ENCODE results near the gene RPS21.

RPS21 gene

DNA sequence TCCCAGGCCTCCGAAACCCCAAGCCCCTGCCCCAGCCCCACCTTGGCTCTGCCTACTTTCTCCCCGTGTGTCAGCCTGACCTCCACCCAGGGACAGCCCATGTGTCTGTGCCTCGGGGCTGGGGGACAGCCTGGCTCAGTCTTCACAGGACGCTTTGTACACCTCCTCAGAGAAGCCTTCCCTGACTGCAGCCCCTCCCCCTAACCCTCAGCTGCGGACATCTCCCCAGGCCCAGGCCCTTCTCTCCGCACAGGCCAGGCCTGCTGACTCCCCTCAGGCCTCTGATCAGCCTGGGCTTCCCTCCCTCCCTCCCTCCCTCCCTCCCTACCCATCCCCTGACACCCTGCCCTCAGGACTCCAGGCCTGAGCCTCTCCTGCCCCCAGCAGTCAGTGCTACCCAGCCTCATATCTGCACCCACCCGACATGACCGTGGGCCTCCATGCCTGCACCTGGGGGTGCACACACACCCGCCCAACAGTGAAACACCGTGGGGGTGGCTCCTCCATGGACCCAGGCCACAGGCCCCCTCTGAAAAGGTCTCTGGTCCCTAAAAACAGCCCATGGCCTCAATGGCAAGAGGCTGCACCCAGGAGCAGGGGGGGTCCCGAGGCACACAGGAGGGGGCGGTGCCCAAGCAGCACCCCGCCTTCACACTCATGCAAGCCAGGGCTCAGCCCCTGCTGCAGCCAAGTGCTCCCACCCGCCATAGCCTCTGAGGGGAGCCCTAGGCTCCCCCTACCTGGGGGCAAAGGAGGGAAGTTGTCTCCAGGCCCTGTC is 32.7 kb upstream of the RPS21 start:
- DNase-seq: no peak

GRCh38 chr20:62354811-62355341 is 32.0 kb upstream of the RPS21 start:
- DNase-seq: no peak

DNA sequence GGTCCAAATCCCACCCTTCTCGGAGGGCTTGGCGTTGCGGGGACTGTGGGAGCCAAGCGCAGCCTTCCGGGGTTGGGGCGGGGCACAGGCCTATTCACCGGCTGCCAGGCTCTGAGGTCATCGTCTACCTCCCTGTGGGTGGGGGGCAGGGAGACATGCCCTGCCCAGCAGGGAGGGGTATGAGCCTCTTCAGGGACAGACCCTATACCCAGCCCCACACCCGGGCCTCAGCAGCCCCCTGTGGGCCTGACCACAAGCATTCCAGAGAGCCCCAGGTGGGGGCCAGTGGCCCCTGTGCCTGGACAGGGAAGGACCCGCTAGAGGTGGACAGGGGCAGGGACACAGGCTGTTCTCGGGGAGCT is 31.4 kb upstream of the RPS21 start:
- no peak for DNase-seq

- DNase-seq: no peak
These were observed 30.9 kb upstream of the RPS21 start for GRCh38 chr20:62355878-62356588.

DNA sequence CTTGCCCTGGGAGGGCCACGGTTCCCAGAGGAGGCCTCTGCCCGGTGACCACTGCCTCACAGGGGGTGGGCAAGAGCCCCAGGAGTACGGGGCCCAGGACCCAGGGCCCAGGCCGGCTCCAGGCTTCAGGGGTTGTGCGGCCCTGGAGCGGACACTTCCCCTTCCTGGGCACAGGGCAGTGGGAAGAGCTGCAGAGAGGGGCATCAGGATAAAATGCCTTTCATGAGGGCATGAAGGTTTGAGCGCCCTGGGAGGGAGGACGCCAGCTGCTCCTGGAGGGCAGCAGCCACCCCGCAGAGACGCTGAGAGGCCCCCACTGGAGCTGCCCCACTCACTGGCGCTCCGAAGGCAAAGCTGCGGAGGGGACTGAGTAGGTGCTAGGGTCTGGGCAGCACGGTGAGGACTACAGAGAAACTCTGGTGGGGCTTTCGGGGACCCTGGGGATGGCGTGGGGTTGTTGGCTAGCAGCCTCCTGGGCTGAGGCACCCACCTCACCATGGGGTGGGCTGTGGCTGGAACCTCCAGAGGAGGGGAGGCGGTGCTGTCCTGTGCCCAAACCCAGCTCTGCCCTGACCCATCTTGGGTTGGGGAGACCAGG is 30.2 kb upstream of the RPS21 start:
- DNase-seq: no peak

DNA sequence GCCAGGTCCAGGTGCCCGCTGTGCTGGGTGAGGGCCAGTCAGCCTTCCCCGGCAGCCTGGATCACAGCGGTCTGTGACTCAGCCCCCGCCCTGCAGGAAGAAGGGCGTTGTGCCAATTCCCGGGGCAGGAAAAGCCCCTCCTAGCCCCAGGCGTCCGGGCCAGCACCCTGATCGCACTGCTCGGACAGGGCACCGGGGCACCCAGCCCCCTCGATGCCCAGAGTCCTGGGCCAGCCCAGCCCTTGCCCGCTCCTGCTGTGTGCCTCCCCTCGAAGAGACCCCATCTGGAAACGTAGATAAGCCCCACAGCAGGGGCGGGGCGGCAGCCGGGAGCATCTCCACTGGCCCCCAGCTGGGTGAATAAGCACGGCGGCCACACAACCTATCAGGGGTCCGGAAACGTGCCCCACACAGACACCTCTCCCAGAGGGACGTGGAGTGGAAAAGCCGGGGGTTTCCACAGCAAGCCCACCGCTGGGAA is 29.7 kb upstream of the RPS21 start:
- DNase-seq: no peak

GRCh38 chr20:62357681-62358080 is 29.2 kb upstream of the RPS21 start:
- no peak for DNase-seq

DNA sequence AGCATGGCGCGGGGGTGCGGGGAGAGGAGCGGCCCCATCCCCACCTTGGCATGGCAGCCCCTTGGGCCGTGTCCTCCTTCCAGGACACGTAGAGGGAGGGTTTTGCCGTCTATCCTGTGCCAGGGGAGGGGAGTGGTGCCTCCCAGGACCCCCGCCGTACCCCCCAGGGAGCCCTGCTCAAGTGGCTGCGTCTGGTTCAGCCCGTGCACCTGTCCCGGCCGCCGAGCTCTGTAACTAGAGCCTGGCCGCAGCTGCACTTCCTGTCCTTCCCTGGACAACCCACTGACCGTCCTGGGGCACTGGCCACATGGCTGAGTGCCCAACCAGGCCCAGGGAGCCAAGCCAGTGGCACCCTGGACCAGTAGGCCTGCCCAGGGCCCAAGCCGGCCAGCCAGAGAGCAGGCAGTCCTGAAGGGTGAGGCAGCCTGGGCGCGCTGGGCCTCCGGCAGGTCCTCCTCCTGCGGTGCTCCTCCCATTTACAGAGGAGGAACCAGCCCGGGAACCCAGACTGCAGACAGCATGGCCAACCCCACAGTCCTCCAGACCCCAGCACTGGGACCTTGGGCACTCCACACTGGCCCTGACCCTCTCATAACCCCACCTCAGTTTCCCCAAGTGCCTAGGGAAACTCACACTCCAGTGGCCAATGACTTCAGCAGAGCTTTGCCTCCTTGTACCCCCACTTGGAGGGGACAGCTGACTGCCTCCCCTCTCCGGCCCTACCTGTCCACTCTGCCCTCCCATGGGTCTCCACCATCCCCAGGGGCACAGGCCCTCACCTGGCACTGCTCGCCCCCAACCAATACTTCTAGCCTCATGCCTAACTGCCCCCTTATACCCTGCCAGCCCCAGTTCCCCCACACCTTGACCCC is 28.5 kb upstream of the RPS21 start:
- no peak for DNase-seq

DNA sequence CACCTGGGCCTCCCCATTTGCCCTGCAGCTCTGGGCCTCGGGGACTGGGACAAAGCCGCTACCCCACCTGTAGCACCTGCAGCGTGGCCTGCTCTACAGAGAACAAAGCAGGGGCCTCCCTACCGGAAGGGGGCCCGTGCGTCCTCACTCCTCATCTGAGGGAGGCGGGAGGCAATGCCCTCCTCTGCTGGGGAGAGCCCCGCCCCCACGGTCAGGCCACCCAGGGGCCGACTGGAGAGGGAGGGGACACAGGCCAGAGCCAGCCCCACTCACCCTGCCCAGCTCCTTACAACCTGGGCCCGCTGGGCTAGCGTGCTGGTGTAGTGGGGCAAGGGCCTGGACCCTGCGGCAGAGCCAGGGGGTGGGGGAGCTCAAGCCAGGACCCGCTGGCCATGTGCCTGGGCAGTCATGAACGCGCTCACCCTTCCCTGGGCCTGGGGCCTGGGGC is 27.8 kb upstream of the RPS21 start:
- DNase-seq: no peak

DNA sequence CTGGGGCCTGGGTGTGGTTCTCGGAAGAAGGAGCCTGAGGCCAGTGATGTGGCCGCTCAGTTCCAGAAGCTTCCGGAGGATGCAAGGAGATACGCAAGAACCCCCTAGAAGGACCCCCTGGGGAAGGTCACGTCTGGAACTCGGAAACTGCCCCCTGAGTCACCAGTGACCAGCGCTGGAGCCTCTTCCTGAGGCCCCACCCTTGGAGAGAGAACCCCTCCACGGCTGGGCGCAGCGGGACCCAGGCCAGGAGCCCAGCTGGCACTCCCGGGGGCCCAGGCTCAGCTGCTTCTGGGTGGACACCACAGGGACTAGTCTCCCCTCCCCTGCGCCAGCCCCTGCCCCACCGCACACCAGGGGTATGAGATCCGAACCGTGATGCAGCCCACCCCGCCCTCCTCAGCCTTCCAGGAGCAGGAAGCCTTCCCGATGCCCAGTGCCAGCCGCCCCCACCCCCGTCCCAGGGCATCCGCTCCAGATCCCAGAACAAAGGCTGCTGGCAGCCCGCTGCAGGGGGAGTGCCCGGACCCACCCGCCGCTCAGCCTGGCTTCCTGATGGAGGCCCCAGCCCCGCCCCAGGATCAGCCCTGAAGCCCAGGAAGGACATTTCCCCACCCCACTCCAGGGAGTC is 27.3 kb upstream of the RPS21 start:
- no peak for DNase-seq

- DNase-seq: peak; percentile 40
These were observed 25.8 kb upstream of the RPS21 start for GRCh38 chr20:62360854-62361798.

GRCh38 chr20:62361799-62362589 is 24.9 kb upstream of the RPS21 start:
- no peak for DNase-seq

- no peak for DNase-seq
These were observed 24.3 kb upstream of the RPS21 start for GRCh38 chr20:62362590-62362940.

DNA sequence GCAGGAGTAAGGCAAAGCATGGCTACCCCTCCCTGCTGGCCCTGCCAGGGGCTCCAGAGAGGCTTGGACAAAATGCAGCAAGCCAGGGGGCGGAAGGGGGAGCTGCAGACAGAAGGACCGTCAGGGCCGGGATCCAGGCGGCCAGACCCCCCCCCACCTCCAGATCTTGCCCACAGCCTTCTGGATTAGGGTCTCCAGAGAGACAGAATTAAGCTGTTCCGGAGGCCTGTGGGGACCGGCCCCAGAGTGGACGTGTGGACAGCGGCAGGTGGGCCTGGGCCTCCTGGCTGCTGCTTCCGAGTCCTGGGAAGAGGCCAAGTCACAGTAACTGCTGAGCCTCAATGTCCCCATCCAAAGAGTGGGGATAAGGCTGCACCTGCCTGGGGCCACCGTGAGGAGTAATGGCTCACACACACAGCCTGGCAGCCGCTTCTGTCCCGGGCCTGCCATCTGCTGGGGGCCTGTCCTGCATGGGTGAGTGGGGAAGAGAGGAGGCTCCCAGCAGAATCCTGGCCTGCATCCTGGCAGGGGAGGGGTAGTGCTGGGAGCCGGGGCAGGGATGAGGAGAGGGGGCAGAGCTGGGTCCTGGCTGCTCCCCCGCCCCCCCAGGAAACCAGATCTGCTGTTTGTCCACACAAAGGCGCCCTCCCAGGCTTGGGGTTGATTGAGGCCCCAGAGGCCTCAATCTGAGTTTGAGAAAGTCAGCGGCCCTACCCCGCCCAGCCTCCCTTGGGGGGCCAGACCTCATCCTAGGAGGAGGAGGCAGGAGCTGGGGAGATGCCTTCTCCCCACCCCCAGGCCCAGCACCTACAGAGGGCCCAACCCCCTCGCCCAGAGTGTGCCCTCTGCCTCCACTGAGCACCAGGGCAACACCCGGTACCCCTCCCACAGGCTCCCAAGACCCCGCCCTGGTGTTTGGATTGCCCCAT is 23.6 kb upstream of the RPS21 start:
- DNase-seq: no peak

GRCh38 chr20:62363920-62364851 is 22.7 kb upstream of the RPS21 start:
- no peak for DNase-seq

DNA sequence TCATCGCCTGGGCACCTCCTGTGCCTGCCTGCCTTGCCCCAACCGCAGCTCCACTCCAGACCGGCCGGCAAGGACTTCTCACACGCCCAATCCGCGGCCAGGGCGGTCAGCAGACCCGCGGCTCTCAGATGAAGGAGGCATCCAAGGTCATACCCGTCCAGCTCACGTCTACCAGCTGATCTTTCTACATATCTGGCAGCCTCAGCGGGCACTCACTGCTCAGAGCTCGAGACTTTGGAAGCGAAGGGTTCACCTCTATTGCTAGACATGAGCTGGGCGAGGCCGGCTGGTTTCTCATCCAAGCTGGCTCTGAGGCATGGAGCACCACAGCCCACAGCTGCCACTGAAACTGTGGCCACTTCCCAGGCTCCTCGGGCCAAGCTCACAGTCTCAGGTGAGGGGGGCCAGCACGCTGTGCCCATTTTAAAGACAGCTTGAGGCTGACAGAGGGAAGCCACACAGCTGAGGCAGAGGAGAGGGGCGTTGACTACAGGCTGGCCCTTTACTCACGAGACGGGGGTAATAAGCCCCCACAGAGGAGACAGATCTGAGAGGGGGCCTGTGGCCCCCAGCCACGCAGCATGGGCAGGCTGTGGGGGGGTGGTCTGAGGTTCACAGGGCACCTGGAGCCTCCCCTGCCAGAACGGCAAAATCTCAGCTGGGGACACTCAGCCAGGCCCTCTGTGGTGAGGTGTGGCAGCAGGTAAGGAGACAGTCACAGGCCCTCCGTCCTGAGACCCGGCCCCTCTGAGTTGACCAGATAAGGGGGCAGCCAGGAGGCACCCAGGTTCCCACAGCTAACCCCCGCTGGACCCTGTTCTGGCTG is 21.8 kb upstream of the RPS21 start:
- DNase-seq: no peak

DNA sequence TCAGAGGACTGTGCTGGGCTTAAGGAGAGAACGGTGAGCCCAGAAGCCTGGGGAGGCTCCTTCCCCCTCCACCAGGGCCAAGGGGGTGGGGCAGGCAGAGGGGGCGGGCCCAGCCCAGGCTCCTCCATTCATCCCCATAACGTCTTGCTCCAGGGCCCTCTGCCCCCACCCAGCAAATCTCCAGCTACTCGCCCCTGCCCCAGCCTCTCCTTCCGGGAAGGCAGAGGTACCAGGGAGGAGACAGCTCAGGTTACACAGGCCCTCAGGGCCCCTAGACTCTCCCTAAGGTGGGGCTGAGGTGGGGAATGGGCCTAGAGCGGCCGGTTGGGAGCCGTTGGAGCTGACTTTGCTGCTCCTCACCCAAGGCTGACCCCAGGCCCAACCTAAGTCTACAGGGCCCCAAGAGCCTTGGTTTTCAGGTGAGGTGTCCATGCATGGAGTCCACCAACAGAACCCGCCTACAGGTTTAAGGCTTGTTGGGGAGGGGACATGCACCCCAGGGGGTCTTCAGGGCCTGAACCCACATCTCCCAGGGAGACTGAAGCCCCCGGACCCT is 21.0 kb upstream of the RPS21 start:
- no peak for DNase-seq
